ENCODE measurements around the gene DOCK11.

DOCK11 gene

GRCh38 chrX:118633530-118633929 lies 137.9 kb downstream of the DOCK11 start:
- ChIA-PET POLR2A (ENCODE audit: low non-redundant PET) (no interaction called here), CTCF (no interaction called here)
- no peak overlapping the region for H3K27ac ChIP-seq
- DNase-seq (ENCODE audit: low spot score), result no peak
- no peak for TF ChIP-seq CTCF (conservative IDR thresholded peaks at IDR 0.05; ENCODE audit: low read depth)

GRCh38 chrX:118634336-118634735 lies 138.7 kb downstream of the DOCK11 start:
- ChIA-PET CTCF (no interaction called here), POLR2A (ENCODE audit: low non-redundant PET) (no interaction called here)
- H3K27ac ChIP-seq, result no peak overlapping the region
- DNase-seq (ENCODE audit: low spot score), result no peak
- no peak for TF ChIP-seq CTCF (conservative IDR thresholded peaks at IDR 0.05; ENCODE audit: low read depth)

GRCh38 chrX:118637997-118638396 lies 142.4 kb downstream of the DOCK11 start:
- CTCF ChIA-PET, result interaction anchor here (0.5 to 0.6 kb wide), 2 partner anchors 139 to 205 kb away, joined by 4 read pairs; no protein-coding TSS in a partner anchor
- TF ChIP-seq CTCF (conservative IDR thresholded peaks at IDR 0.05; ENCODE audit: low read depth), result no peak

GRCh38 chrX:118644378-118644777 lies 148.8 kb downstream of the DOCK11 start:
- H3K27ac ChIP-seq, result no peak overlapping the region
- CTCF ChIA-PET, result interaction anchor here (0.6 to 2.7 kb wide), 6 partner anchors 10 to 371 kb away, joined by 3 to 13 read pairs (median 4); no protein-coding TSS in a partner anchor
- no peak for TF ChIP-seq CTCF (conservative IDR thresholded peaks at IDR 0.05; ENCODE audit: low read depth)
- POLR2A ChIA-PET (ENCODE audit: low non-redundant PET), result no interaction called here
- peak; percentile 18 for DNase-seq (ENCODE audit: low spot score)

More at GRCh38 chrX:118637997-118638396, 142.4 kb downstream of the DOCK11 start:
- H3K27ac ChIP-seq, result no peak overlapping the region
- POLR2A ChIA-PET (ENCODE audit: low non-redundant PET), result no interaction called here
- no peak for DNase-seq (ENCODE audit: low spot score)

GRCh38 chrX:118652717-118653116 lies 157.1 kb downstream of the DOCK11 start:
- CTCF ChIA-PET, result interaction anchor here (0.7 kb wide), 1 partner anchor 328 kb away, joined by 3 read pairs; no protein-coding TSS in a partner anchor
- no peak overlapping the region for H3K27ac ChIP-seq
- no peak for DNase-seq (ENCODE audit: low spot score)
- POLR2A ChIA-PET (ENCODE audit: low non-redundant PET), result no interaction called here
- no peak for TF ChIP-seq CTCF (conservative IDR thresholded peaks at IDR 0.05; ENCODE audit: low read depth)

GRCh38 chrX:118654331-118654730 lies 158.7 kb downstream of the DOCK11 start:
- H3K27ac ChIP-seq, result no peak overlapping the region
- POLR2A ChIA-PET (ENCODE audit: low non-redundant PET), result no interaction called here
- no peak for TF ChIP-seq CTCF (conservative IDR thresholded peaks at IDR 0.05; ENCODE audit: low read depth)
- no peak for DNase-seq (ENCODE audit: low spot score)
- CTCF ChIA-PET, result interaction anchor here (1.0 kb wide), 1 partner anchor 10 kb away, joined by 6 read pairs; no protein-coding TSS in a partner anchor
